HG03097 (cell line): ENCODE measurements around the gene FHIT.

Source experiments
- ATAC-seq: cut with Tn5 transposase; IDR thresholded peaks from one replicate; pipeline ENCODE4 v1.9.1; 2021; ENCODE audit not compliant: unreplicated experiment, low FRiP score

Gene FHIT

DNA sequence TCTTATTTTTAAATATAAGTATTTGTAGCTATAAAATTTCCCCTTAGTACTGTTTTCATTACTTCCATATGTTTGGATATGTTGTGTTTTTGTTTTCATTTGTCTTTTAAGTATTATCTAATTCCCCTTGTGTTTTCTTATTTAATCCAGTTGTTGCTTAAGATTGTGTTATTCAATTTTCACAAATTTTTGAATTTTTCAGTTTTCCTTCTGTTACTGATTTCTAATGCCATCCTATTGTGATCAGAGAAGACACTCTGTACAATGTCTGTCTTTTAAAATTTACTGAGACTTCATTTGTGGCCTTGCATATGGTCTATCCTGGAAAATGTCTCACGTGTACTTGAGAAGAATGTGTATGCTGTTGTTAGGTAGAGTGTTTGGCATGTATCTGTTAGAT lies 1405.9 kb downstream of the FHIT start:
- ATAC-seq = no peak

GRCh38 chr3:59843821-59844220 lies 1407.4 kb downstream of the FHIT start:
- ATAC-seq = no peak

DNA sequence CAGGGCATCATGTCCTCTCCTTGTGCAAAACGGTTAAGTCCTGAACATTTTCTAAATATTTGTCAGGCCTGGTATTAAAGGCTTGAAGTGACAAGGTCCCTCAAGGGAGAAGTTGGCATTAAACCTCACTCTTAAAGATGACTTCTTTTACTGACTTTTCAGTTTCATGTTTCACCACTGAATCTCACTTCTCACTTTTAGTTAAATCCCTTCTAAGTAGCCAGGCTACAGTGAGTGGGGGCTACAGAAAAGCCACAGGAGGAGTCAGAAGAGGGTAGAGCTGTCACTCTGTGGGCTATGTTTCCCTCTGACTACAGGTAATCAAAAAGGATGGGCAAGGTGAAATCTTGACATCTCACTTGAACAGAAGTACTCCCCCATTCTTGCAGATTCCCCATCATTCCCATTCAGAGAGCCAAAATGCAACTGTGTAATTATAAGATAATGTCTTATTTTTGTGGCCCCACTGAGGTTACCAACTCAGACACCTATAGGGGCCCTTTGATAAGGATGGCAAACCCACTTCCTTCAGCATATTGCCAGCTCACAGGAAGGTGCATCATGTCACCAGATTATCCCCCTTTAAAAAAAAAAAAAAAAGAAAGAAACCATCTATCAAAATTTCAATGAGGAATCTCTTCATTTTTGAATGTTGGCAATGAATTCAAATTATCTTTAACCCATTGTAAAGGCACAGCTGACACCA lies 1411.3 kb downstream of the FHIT start:
- ATAC-seq = peak; percentile 86

- no peak for ATAC-seq
Measured at GRCh38 chr3:59839283-59839682, 1412.0 kb downstream of the FHIT start.

DNA sequence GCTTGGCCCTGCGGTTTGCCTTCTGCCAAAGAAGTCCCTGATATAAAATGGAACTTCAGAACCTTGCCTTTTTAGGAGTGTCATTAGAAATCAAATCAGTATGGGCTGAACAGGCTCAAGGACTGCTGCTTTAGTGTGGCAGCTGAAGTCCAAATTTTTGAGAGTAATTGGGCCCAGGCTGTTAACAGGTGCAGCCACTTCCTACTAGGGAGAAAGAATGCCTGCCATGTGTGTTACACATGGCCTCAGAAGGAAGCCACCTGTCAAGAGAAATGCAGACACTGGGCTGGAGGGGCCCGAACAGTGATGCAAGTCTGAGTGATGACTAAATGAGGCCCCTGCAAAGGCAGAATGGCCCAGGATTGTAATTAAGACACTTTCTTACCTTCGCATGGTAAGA lies 1414.7 kb downstream of the FHIT start:
- ATAC-seq = no peak

DNA sequence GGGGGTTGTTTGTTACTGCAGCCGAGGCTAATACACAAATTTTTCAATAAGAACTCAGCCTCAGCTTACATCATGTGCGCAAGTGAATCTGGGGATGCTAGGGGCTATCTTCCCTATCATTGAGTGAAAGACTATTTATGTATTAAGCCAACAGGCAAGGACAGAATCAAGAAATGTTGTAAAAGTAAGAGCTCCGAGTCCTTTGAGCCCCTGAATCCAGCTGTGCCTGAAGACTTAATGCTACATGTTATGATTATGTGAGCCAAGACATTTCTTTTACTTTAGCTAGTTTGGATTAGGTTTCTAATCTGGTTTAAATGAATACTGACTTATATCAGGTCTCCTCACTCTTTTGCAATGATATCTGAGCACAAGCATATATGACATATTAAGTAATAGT lies 1418.5 kb downstream of the FHIT start:
- no peak for ATAC-seq

DNA sequence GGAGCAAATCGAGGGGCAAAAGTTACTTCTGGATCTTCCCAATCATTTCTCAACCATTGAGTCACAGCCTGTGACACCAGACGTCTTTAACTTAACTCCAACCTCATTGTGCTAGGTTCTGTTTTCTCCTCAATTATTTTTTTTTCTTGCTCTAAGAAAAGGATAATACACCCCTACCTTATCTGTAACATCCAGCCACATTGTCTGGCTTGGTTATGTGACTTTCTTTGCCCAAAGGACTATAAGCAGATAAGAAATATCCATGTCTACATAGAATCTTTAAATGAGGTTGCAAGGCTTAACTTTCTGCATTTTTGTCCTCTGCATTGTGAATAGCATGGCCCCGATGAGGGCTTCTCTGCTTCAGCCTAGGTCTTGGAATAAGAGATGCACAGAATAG lies 1419.0 kb downstream of the FHIT start:
- no peak for ATAC-seq

- no peak for ATAC-seq
Measured at GRCh38 chr3:59831394-59831793, 1419.9 kb downstream of the FHIT start.

DNA sequence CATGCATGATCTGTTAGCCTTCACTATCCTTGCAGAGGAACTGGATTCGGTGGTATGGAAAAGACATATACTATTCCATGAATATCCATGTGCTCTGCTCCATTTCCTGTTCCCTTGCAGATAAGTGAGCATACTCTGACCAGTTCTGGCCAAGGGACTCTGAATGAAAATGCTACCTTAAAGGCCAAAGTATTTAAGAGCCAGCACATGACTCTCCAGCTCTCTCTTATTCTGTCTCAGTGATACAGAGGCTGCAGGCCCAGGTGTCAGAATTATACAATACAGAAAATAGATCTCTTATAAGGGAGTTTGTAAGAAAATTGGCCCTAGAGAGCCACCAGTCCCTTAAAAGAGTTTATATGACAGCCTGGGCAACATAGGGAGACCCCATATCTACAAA lies 1421.7 kb downstream of the FHIT start:
- no peak for ATAC-seq

DNA sequence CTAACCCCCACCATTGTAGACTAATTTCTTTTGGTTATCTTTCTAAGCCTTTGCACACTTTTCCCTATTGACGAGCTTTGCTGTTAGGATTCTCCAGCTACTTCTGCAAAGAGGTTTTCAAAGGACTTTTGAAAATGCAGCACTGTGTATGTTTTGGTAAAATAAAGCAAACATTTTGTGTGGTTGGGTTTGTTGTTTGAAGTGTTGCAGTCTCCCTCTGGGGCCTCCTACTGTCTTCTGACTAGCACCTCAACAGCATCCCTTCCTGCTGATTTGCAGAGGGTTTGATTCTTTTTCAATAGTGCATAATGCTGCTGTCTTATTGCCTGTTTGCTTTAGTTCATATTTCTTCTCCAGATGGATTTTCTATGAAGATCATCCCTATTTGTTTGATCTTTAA lies 1426.4 kb downstream of the FHIT start:
- no peak for ATAC-seq

DNA sequence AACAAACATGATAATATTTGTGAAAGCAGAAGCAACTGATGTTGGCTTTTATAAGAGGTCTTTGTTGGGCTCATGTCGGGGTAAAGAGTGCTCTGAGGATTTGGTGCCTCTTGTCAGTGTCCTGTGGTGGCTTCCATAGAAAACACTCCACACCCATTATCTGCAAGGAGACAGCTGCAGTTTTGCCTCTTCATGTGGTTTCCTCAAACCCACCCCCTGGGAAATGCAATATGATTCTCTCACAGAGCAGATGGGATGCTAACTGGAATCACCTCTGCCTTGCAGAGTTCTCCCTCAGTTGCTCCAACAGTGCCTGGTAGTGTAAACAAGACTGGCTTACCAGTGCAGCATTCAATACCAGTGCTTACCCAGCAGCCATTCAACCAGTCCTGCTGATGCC lies 1430.0 kb downstream of the FHIT start:
- ATAC-seq = no peak

GRCh38 chr3:59820352-59820934 lies 1430.8 kb downstream of the FHIT start:
- ATAC-seq = no peak

GRCh38 chr3:59818919-59819300 lies 1432.3 kb downstream of the FHIT start:
- ATAC-seq = no peak

- no peak for ATAC-seq
Measured at GRCh38 chr3:59818033-59818918, 1433.0 kb downstream of the FHIT start.

GRCh38 chr3:59817511-59817910 lies 1433.7 kb downstream of the FHIT start:
- no peak for ATAC-seq

GRCh38 chr3:59816312-59816711 lies 1434.9 kb downstream of the FHIT start:
- ATAC-seq = no peak

GRCh38 chr3:59813148-59813538 lies 1438.1 kb downstream of the FHIT start:
- ATAC-seq = no peak

DNA sequence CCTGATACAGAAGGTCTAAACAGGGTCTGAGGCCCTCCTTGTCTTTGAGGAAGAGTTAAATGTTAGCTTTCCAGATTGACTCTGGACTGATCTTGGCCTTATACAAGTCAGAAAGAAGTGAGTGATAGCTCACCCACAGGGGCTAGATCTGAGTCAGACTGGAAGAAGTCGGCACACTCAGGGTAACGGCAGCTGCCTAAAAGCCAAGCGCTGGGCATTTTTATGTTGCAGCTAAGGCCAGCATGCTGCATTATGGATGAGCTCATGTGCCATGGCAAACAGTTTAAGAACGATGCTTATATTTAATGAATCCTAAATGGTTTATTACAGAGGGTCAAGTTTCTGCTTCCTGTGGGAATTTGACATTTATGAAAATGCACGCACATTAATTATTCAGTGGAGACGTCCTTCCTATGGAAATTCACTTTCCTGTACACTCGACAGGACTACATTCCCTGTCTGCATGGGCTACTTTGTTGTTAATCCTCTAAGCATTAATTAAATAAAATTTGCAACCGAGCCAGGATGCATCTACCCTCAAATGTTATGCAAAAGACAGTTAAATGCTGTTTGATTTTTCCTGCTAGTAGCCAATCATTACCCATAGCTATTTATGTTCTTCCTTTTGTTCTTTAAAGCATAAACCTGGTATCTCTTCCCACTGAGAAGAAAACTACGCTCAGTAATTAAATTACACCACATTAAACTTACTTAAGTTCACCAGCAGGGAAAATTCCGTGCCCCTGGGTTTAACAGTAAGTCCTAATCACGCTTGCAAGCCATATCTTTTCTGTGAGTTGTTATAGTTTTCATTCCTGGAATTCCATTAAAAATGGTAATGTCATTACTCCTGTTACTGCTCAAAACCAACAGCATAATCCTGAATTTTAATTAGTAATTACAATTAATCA lies 1438.8 kb downstream of the FHIT start:
- ATAC-seq = no peak

GRCh38 chr3:59811160-59811559 lies 1440.1 kb downstream of the FHIT start:
- no peak for ATAC-seq

DNA sequence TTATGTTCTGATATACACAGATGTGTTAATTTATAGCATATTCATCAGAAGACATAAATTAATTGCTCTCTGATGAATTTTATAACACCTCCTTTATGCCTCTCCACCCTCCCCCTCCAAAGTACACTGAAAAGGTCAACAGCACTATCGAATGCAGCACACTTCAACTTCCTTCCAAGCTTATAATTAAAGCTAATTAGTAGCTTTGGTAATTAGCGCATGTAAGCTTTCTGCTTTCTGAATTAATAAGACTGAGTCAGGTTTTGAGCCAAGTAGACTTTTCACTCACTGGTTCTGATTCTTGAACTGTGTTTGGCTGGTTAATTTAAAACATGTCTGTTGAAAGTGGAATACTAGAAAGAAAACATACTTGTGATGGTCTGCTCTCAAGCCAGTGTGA lies 1440.6 kb downstream of the FHIT start:
- ATAC-seq = no peak
